A549 (cell line): ENCODE data around the gene NEK11. TPM values are rescaled to one million over a fixed set of nuclear protein-coding genes. Genes with fewer than 3 reads are reported as not detected.
"Not testable (repeated sequence)": the region's sequence is repeated elsewhere in the genome, so short reads cannot be mapped to it uniquely, and the experiment has no call there.

ENCODE experiments used
- ATAC-seq, 2 experiments: fragments of 200-7000 bp in 1 of 2; fragments of >200 bp in 1 of 2; cut with Nextera tagmentation in 1 of 2; cut with Tn5 transposase in 1 of 2; 3 replicates each; pipeline versions ENCODE4 v1.8.0 to v1.9.1; 2018 to 2020; ENCODE audit warnings: mild to moderate bottlenecking in 1 of 2, moderate library complexity in 1 of 2
- CTCF ChIA-PET: fragments of 300-600 bp; sonication (Branson Sonifier 250); formaldehyde crosslinking; extraction: SDS; loops from one replicate; lab custom pipeline; 2021; ENCODE audit warnings: antibody characterized with exemption, inconsistent platforms; lab: Yijun Ruan, JAX
- POLR2A ChIA-PET: fragments of 350-600 bp; formaldehyde crosslinking; extraction: SDS; loops from one replicate; lab custom pipeline; 2021; ENCODE audit warnings: antibody characterized with exemption, inconsistent platforms; lab: Yijun Ruan, JAX
- DNase-seq, 2 experiments: peaks; one replicate each; pipeline versions ENCODE4 v3.0.0 to v3.0.0-alpha.2; 2011 to 2016; ENCODE audit warnings: low read depth in 1 of 2, low spot score in 1 of 2
- FAIRE-seq: peaks from 2 replicates; lab custom pipeline; 2011; peaks lifted over from hg19 to GRCh38; lab: Jason Lieb, UNC
- H3K27ac ChIP-seq, 2 experiments: fragments of >200 bp; sonication (Bioruptor Twin); formaldehyde crosslinking; 3 replicates each; pipeline ENCODE4 v1.5.1; 2016 to 2017
- H3K4me1 ChIP-seq: fragments of >200 bp; sonication (Bioruptor Twin); formaldehyde crosslinking; 3 replicates; pipeline ENCODE4 v1.6.1; 2016
- H3K4me2 ChIP-seq: fragments of >200 bp; sonication (Bioruptor Twin); formaldehyde crosslinking; 3 replicates; pipeline ENCODE4 v1.6.1; 2016
- H3K4me3 ChIP-seq: fragments of >200 bp; sonication (Bioruptor Twin); formaldehyde crosslinking; 3 replicates; pipeline ENCODE4 v1.5.1; 2016
- H3K9me3 ChIP-seq: fragments of >200 bp; sonication (Bioruptor Twin); formaldehyde crosslinking; 3 replicates; pipeline ENCODE4 v1.6.1; 2016
- BCL3 ChIP-seq: fragments of >200 bp; sonication (Bioruptor Twin); formaldehyde crosslinking; IDR thresholded peaks from 3 replicates; pipeline ENCODE4 v1.6.1; 2016
- CBX8 ChIP-seq: fragments of 200-600 bp; sonication (generic); IDR thresholded peaks from 2 replicates; pipeline ENCODE4 v1.6.1; 2016
- EP300 ChIP-seq, 2 experiments: fragments of >200 bp; sonication (Bioruptor Twin); formaldehyde crosslinking; IDR thresholded peaks; 2 replicates in 1 of 2; 3 replicates in 1 of 2; pipeline ENCODE4 v1.6.1; 2016 to 2017
- FOXS1 ChIP-seq: fragments of 250-450 bp; sonication (Bioruptor Pico); IDR thresholded peaks from 2 replicates; pipeline ENCODE4 v1.5.0; 2020; ENCODE audit warnings: mild to moderate bottlenecking, moderate library complexity
- HES2 ChIP-seq: fragments of >200 bp; sonication (Bioruptor Twin); formaldehyde crosslinking; IDR thresholded peaks from 2 replicates; pipeline ENCODE4 v1.6.1; 2016
- HOXA7 ChIP-seq: fragments of 250-450 bp; sonication (Bioruptor Pico); IDR thresholded peaks from 2 replicates; pipeline ENCODE4 v1.5.0; 2020; ENCODE audit warnings: mild to moderate bottlenecking, moderate library complexity
- HOXB13 ChIP-seq: fragments of 250-450 bp; sonication (Bioruptor Pico); IDR thresholded peaks from 2 replicates; pipeline ENCODE4 v1.5.0; 2020; ENCODE audit warnings: low read depth, mild to moderate bottlenecking, moderate library complexity
- HOXB5 ChIP-seq: fragments of 250-450 bp; sonication (Bioruptor Pico); IDR thresholded peaks from 2 replicates; pipeline ENCODE4 v1.5.0; 2020; ENCODE audit warnings: mild to moderate bottlenecking, moderate library complexity
- RARB ChIP-seq: fragments of 250-450 bp; sonication (Bioruptor Pico); IDR thresholded peaks from 2 replicates; pipeline ENCODE4 v1.8.0; 2021; ENCODE audit warnings: mild to moderate bottlenecking, moderate library complexity
- RCOR1 ChIP-seq: fragments of 150-350 bp; IDR thresholded peaks from 2 replicates; pipeline ENCODE4 v1.6.1; 2014; ENCODE audit warnings: antibody characterized with exemption, low read length, low read depth
- REST ChIP-seq: fragments of 200-600 bp; sonication (generic); IDR thresholded peaks from 2 replicates; pipeline ENCODE4 v1.6.1; 2016; ENCODE audit warnings: antibody characterized with exemption, mild to moderate bottlenecking, moderate library complexity
- SMC3 ChIP-seq: fragments of >200 bp; sonication (Bioruptor Twin); formaldehyde crosslinking; IDR thresholded peaks from 3 replicates; pipeline ENCODE4 v1.6.1; 2018; ENCODE audit warnings: inconsistent platforms
- TFCP2L1 ChIP-seq: fragments of 250-450 bp; sonication (Bioruptor Pico); IDR thresholded peaks from 2 replicates; pipeline ENCODE4 v1.5.0; 2021; ENCODE audit warnings: mild to moderate bottlenecking
- ZC3H11A ChIP-seq: fragments of 450-650 bp; IDR thresholded peaks from 2 replicates; pipeline ENCODE4 v1.6.1; 2014; ENCODE audit warnings: antibody characterized with exemption, mild to moderate bottlenecking
- ZFP36 ChIP-seq: fragments of 450-650 bp; IDR thresholded peaks from 2 replicates; pipeline ENCODE4 v1.6.1; 2014; ENCODE audit warnings: borderline replicate concordance; ENCODE audit not compliant: partially characterized antibody
- WGBS: methylation state at CpG from one replicate; pipeline ENCODE4 v1.1.6; 2017; ENCODE audit errors: missing lambda C conversion rate; 5-methylcytosine and 5-hydroxymethylcytosine counted together
- polyA plus RNA-seq, 4 experiments: library from polyadenylated mRNA; depleted of rRNA in 3 of 4; stranded (reverse); fragments of >200 nt; fragmentation: RNase III in 1 of 4; extraction: RNeasy Plus Mini Kit Qiagen cat#74134 plus additional on column Dnase treatment in 1 of 4; gene quantifications; 2 replicates in 3 of 4; 3 replicates in 1 of 4; pipeline ENCODE4 v1.2.3, GENCODE V29; 2011 to 2017

The NEK11 gene
- polyA plus RNA-seq, 2 of the 4 experiments (the other 2 are of a cell fraction), result 5.8 to 8.9 TPM

GRCh38 chr3:131036986-131037385, 10.3 kb downstream of the NEK11 start:
- Histone ChIP-seq H3K27ac (no peak overlapping the region), H3K4me2 (no peak overlapping the region), H3K4me1 (peaks cover 12% of the 10 kb centered on the region), H3K4me3 (no peak overlapping the region), H3K9me3 (no peaks in the 10 kb centered on the region)
- ATAC-seq (no peak), FAIRE-seq (no peak), DNase-seq (no peak)
- ChIA-PET CTCF (interaction anchor here (2.8 kb wide), 1 partner anchor 1001 kb away, joined by 9 read pairs; no protein-coding TSS in a partner anchor), POLR2A (interaction anchor here (0.9 kb wide), 1 partner anchor 11 kb away, joined by 3 read pairs; the partner anchor contains the start of genes ASTE1 and NEK11)
- TF ChIP-seq ZC3H11A, result no peak
- no peak for TF ChIP-seq FOXS1 (CRISPR knock-in tag)
- TF ChIP-seq REST, result no peak
- TF ChIP-seq HOXB13 (CRISPR knock-in tag), result no peak
- no peak for TF ChIP-seq ZFP36
- 95% methylated on average over 5 of the region's 5 CpGs for WGBS

- no peak for DNase-seq
- no peak overlapping the region for H3K4me2 ChIP-seq
- H3K9me3 ChIP-seq, result no peaks in the 10 kb centered on the region
- 45% methylated on average over 2 of the region's 2 CpGs for WGBS
- POLR2A ChIA-PET, result no interaction called here
- H3K4me1 ChIP-seq, result peaks cover 12% of the 10 kb centered on the region
- TF ChIP-seq EP300 (IDR thresholded peaks at IDR 0.05) (no peak), HES2 (no peak)
- no peak for FAIRE-seq
- ATAC-seq, result no peak
- no peak overlapping the region for H3K27ac ChIP-seq
- CTCF ChIA-PET, result no interaction called here
- H3K4me3 ChIP-seq, result no peak overlapping the region
These were observed 11.6 kb downstream of the NEK11 start for GRCh38 chr3:131038326-131038725.

GRCh38 chr3:131042271-131042985, 15.8 kb downstream of the NEK11 start:
- WGBS, result 66% methylated on average over 8 of the region's 10 CpGs
- ATAC-seq, FAIRE-seq: not testable (repeated sequence)

GRCh38 chr3:131047582-131047981, 20.9 kb downstream of the NEK11 start:
- Histone ChIP-seq H3K4me1 (no peaks in the 10 kb centered on the region), H3K27ac (no peak overlapping the region), H3K4me3 (no peak overlapping the region), H3K9me3 (no peaks in the 10 kb centered on the region), H3K4me2 (no peak overlapping the region)
- FAIRE-seq (no peak), ATAC-seq (no peak), DNase-seq (no peak)
- ChIA-PET CTCF (interaction anchor here (1.1 kb wide), 1 partner anchor 15 kb away, joined by 8 read pairs; no protein-coding TSS in a partner anchor), POLR2A (no interaction called here)
- TF ChIP-seq HOXB5 (CRISPR knock-in tag) (no peak), SMC3 (no peak), TFCP2L1 (CRISPR knock-in tag) (no peak), CBX8 (no peak), RARB (no peak), HOXA7 (no peak), RCOR1 (no peak), BCL3 (no peak)
- 93% methylated on average over 2 of the region's 2 CpGs for WGBS

More at GRCh38 chr3:131042271-131042985, 15.8 kb downstream of the NEK11 start:
- DNase-seq, H3K4me2 ChIP-seq, H3K4me3 ChIP-seq, H3K9me3 ChIP-seq, POLR2A ChIA-PET, H3K4me1 ChIP-seq, H3K27ac ChIP-seq: not testable (repeated sequence)
- CTCF ChIA-PET, result interaction anchor here (0.7 to 1.7 kb wide), 3 partner anchors 9 to 992 kb away, joined by 3 read pairs; partner anchors contain the start of gene CPNE4
